Measurements from ENCODE around the gene FAM241B. TPM values are rescaled to one million over a fixed set of nuclear protein-coding genes. Genes with fewer than 3 reads are reported as not detected.

The FAM241B gene
- total and polyA plus RNA-seq, 10 of the 15 experiments (the other 5 are each of a cell fraction or from before 2014, with no cell fraction given): 0.09 to 0.99 (median 0.24) TPM

DNA sequence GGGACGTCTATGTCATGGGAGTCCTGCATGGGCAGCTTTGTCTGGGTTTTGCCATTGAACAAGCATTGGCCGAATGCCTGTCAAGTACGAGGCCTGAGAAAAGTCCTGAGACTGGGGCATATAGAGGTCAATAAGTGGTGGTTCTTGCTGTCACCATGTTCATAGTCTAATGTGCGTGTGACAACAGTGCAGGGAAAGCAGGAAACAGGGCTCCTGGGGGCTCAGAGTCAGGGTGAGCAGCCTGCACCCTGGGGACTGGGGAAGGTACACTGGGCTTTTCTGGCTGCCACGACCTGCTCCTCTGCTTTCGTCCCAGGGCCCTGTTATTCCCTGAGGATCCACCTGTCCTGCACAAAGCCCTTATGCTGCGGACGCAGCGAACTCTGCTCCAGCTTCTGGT is 21.3 kb downstream of the FAM241B start:
- 30% methylated on average over 9 of the region's 9 CpGs for WGBS (ENCODE audit: insufficient coverage, insufficient replicate concordance, low lambda C conversion rate, missing lambda C conversion rate)
- in situ Hi-C loops (cut with MboI) (no loop called here), intact Hi-C loops (cut with micrococcal nuclease; ENCODE audit: unreplicated experiment) (no loop called here)
- ATAC-seq (no peak), FAIRE-seq (no peak), DNase-seq (ENCODE audit: low read depth, low spot score) (no peak)
- Histone ChIP-seq H3K27ac (ENCODE audit: control insufficient read depth, insufficient read depth) (no peak overlapping the region), H3K79me2 (ENCODE audit: control insufficient read depth, insufficient read depth, low read length) (no peaks in the 10 kb centered on the region), H3K4me1 (ENCODE audit: control insufficient read depth, insufficient read depth, low read length) (no peaks in the 10 kb centered on the region), H3K4me3 (no peak overlapping the region), H2AFZ (ENCODE audit: control insufficient read depth, low read depth, low read length) (no peak overlapping the region), H3K9me3 (replicated peaks; ENCODE audit: control insufficient read depth, insufficient read depth, low read length) (peaks cover 2% of the 10 kb centered on the region; the same call in 2 of the 3 replicates), H3K9ac (ENCODE audit: control insufficient read depth, insufficient read depth, low read length) (no peak overlapping the region), H3K4me2 (ENCODE audit: control insufficient read depth, insufficient read depth) (no peak overlapping the region), H3K36me3 (ENCODE audit: control insufficient read depth in 2 of 2, insufficient read depth in 2 of 2, low read length in 1 of 2) (no peaks in the 10 kb centered on the region), H4K20me1 (ENCODE audit: control insufficient read depth, insufficient read depth) (no peaks in the 10 kb centered on the region), H3K27me3 (replicated peaks in 1 of 2; ENCODE audit: control insufficient read depth in 2 of 2, insufficient read depth in 2 of 2, low read length in 1 of 2) (peaks cover 0 to 3% of the 10 kb centered on the region in 2 experiments; a peak in 2 of 4 replicates)
- ChIA-PET SMC1A (ENCODE audit: uncharacterized antibody, unreplicated experiment) (no interaction called here), RAD21 (ENCODE audit: unreplicated experiment) (no interaction called here), CTCF (interaction anchor here (1.0 kb wide), 1 partner anchor 136 kb away, joined by 4 read pairs; no protein-coding TSS in a partner anchor), POLR2A (no interaction called here)
- TF ChIP-seq, protein P1, sequence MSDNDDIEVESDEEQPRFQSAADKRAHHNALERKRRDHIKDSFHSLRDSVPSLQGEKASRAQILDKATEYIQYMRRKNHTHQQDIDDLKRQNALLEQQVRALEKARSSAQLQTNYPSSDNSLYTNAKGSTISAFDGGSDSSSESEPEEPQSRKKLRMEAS (IDR thresholded peaks at IDR 0.05; ENCODE audit: low read depth, low read length): no peak
- TF ChIP-seq RUNX3 (IDR thresholded peaks at IDR 0.05; ENCODE audit: low read length) (no peak), STAT3 (IDR thresholded peaks at IDR 0.05; ENCODE audit: low read depth, low read length) (no peak), TCF7 (IDR thresholded peaks at IDR 0.05; ENCODE audit: borderline replicate concordance) (no peak), MYB (IDR thresholded peaks at IDR 0.05; ENCODE audit: borderline replicate concordance, low read depth, low read length) (no peak), ATF7 (IDR thresholded peaks at IDR 0.05; ENCODE audit: low read depth) (no peak), EP300 (IDR thresholded peaks at IDR 0.05; ENCODE audit: borderline replicate concordance in 1 of 2, control insufficient read depth in 1 of 2, low read depth in 2 of 2, low read length in 2 of 2) (no peak)
- TF ChIP-seq, protein P2, sequence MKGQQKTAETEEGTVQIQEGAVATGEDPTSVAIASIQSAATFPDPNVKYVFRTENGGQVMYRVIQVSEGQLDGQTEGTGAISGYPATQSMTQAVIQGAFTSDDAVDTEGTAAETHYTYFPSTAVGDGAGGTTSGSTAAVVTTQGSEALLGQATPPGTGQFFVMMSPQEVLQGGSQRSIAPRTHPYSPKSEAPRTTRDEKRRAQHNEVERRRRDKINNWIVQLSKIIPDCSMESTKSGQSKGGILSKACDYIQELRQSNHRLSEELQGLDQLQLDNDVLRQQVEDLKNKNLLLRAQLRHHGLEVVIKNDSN (IDR thresholded peaks at IDR 0.05; ENCODE audit: borderline replicate concordance, extremely low read length, insufficient read depth, low read depth, low read length): no peak
- TF ChIP-seq, protein P3, sequence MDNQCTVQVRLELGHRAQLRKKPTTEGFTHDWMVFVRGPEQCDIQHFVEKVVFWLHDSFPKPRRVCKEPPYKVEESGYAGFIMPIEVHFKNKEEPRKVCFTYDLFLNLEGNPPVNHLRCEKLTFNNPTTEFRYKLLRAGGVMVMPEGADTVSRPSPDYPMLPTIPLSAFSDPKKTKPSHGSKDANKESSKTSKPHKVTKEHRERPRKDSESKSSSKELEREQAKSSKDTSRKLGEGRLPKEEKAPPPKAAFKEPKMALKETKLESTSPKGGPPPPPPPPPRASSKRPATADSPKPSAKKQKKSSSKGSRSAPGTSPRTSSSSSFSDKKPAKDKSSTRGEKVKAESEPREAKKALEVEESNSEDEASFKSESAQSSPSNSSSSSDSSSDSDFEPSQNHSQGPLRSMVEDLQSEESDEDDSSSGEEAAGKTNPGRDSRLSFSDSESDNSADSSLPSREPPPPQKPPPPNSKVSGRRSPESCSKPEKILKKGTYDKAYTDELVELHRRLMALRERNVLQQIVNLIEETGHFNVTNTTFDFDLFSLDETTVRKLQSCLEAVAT (IDR thresholded peaks at IDR 0.05): no peak
- BruUV-seq (replicated peaks): no TSS peak

Measured in GM12878 (cell line).